ENCODE measurements around the gene SLC30A2.

The SLC30A2 gene

GRCh38 chr1:26003262-26003661 is 42.7 kb downstream of the SLC30A2 start:
- Histone ChIP-seq H3K9ac (ENCODE audit: low read length) (no peak overlapping the region), H3K27ac (ENCODE audit: low read depth, low read length) (no peak overlapping the region), H3K4me3 (ENCODE audit: low read depth in 1 of 2, low read length in 2 of 2) (no peak overlapping the region), H3K27me3 (ENCODE audit: control insufficient read depth in 1 of 2, insufficient read depth in 2 of 2, low read length in 2 of 2) (no peaks in the 10 kb centered on the region), H3K4me1 (ENCODE audit: insufficient read depth, low read length) (peaks cover 5% of the 10 kb centered on the region), H3K36me3 (ENCODE audit: insufficient read depth, low read length) (no peaks in the 10 kb centered on the region), H3K9me3 (ENCODE audit: low read length) (no peaks in the 10 kb centered on the region)

DNA sequence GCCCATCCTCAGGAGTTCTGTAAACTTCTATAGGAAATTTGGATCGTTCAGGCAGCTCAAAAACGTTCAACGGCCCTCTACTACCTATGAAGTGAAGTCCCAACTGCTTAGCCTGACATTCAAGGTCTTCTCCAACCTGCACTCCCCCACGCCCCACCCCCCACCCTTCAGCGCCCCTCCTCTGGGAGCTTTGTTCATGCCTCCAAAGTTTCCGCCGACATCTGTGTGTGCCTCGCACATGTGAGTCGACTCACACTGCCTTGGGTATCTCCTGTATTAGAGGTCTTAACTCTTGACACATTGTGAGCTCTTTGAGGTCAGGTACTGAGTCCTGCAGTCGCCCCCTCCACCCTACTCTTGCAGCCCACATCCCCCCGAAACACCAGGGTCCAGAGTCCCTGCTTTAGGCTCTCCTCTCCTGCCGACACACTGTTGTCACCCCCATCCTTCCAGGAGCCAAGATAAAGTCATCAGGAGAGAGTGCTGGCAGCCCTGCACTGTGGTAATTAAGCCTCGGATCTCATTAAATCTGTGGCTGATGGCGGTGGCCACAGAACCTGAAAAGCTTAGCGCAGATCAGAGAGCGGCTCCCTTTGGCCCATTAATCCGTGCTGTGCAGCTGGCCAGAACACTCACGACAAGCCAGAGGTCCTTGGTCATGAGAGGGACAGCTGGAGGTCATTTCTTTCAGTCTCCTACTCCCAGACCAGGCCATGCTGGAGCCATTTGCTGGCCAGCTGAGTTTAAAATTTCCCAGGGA is 46.7 kb downstream of the SLC30A2 start:
- no peaks in the 10 kb centered on the region for H3K36me3 ChIP-seq (ENCODE audit: insufficient read depth, low read length)
- H3K9ac ChIP-seq (ENCODE audit: low read length) = peak overlapping the region; percentile 54
- H3K27ac ChIP-seq (ENCODE audit: low read depth, low read length) = no peak overlapping the region
- H3K9me3 ChIP-seq (ENCODE audit: low read length) = no peaks in the 10 kb centered on the region
- peak overlapping the region in 1 of 2 donors; percentile 71 for H3K4me3 ChIP-seq (ENCODE audit: low read depth in 1 of 2, low read length in 2 of 2)
- no peaks in the 10 kb centered on the region for H3K27me3 ChIP-seq (ENCODE audit: control insufficient read depth in 1 of 2, insufficient read depth in 2 of 2, low read length in 2 of 2)
- H3K4me1 ChIP-seq (ENCODE audit: insufficient read depth, low read length) = peaks cover 15% of the 10 kb centered on the region

GRCh38 chr1:25997828-25998761 is 47.8 kb downstream of the SLC30A2 start, which contains the start of gene PAFAH2:
PAFAH2 (minus strand) TSS chr1:25998063; CDS start chr1:25990816, 7,247 bp downstream.
- H3K4me1 ChIP-seq (ENCODE audit: insufficient read depth, low read length) = peaks cover 15% of the 10 kb centered on the region
- no peaks in the 10 kb centered on the region for H3K9me3 ChIP-seq (ENCODE audit: low read length)
- no peaks in the 10 kb centered on the region for H3K27me3 ChIP-seq (ENCODE audit: control insufficient read depth in 1 of 2, insufficient read depth in 2 of 2, low read length in 2 of 2)
- peak within 1 kb of the TSS; percentile 72 for H3K27ac ChIP-seq (ENCODE audit: low read depth, low read length)
- peak within 1 kb of the TSS; percentile 40 to 80 for H3K4me3 ChIP-seq (ENCODE audit: low read depth in 1 of 2, low read length in 2 of 2)
- H3K36me3 ChIP-seq (ENCODE audit: insufficient read depth, low read length) = peaks cover 5% of the 10 kb centered on the region
- H3K9ac ChIP-seq (ENCODE audit: low read length) = peak within 1 kb of the TSS; percentile 62

GRCh38 chr1:25996966-25997827 is 48.7 kb downstream of the SLC30A2 start:
- Histone ChIP-seq H3K4me1 (ENCODE audit: insufficient read depth, low read length) (peaks cover 15% of the 10 kb centered on the region), H3K4me3 (ENCODE audit: low read depth in 1 of 2, low read length in 2 of 2) (peak overlapping the region; percentile 31 to 80)

DNA sequence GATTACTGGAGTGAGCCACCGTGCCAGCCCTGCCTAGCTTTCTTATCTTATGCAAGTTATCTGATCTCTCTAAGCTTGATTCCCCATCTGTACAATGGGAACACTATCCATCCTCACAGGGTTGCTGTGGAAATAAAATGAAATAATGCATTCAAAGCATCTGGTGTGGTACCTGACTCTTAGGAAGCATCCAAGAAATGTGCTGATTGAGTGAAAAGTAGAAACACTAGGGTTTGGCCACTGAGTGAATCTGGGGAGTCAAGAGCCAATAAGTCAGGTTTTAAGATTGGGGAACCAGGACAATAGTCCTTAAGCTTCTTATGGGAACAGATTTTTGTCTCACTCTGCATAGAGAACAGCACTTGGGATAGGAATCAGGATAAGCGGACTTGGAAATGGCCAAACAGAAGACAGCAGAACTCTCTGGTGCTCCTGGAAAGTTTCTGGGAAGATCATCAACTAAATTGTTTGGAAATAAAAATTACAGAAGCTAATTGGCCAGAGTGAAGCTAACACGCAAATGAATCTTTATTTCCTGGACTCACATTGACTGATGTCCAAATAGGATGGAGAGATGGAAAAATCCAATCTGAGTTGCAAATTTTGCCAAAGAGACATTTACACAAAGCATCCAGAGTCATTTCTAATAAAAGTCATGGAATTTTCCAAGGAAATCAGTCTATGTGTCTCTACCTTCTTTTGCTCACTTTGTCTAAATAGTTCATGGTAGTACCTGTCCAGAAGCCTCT is 51.3 kb downstream of the SLC30A2 start:
- Histone ChIP-seq H3K36me3 (ENCODE audit: insufficient read depth, low read length) (peaks cover 8% of the 10 kb centered on the region), H3K9ac (ENCODE audit: low read length) (no peak overlapping the region), H3K4me3 (ENCODE audit: low read depth in 1 of 2, low read length in 2 of 2) (no peak overlapping the region), H3K4me1 (ENCODE audit: insufficient read depth, low read length) (peaks cover 15% of the 10 kb centered on the region), H3K27me3 (ENCODE audit: control insufficient read depth in 1 of 2, insufficient read depth in 2 of 2, low read length in 2 of 2) (no peaks in the 10 kb centered on the region), H3K27ac (ENCODE audit: low read depth, low read length) (no peak overlapping the region), H3K9me3 (ENCODE audit: low read length) (no peaks in the 10 kb centered on the region)

More at GRCh38 chr1:25996966-25997827, 48.7 kb downstream of the SLC30A2 start:
- Histone ChIP-seq H3K9me3 (ENCODE audit: low read length) (no peaks in the 10 kb centered on the region), H3K27me3 (ENCODE audit: control insufficient read depth in 1 of 2, insufficient read depth in 2 of 2, low read length in 2 of 2) (no peaks in the 10 kb centered on the region), H3K27ac (ENCODE audit: low read depth, low read length) (peak overlapping the region; percentile 72), H3K36me3 (ENCODE audit: insufficient read depth, low read length) (peaks cover 5% of the 10 kb centered on the region), H3K9ac (ENCODE audit: low read length) (peak overlapping the region; percentile 62)

- Histone ChIP-seq H3K4me1 (ENCODE audit: insufficient read depth, low read length) (peaks cover 11% of the 10 kb centered on the region), H3K9ac (ENCODE audit: low read length) (no peak overlapping the region), H3K9me3 (ENCODE audit: low read length) (no peaks in the 10 kb centered on the region), H3K36me3 (ENCODE audit: insufficient read depth, low read length) (peaks cover 15% of the 10 kb centered on the region), H3K4me3 (ENCODE audit: low read depth in 1 of 2, low read length in 2 of 2) (no peak overlapping the region), H3K27ac (ENCODE audit: low read depth, low read length) (no peak overlapping the region), H3K27me3 (ENCODE audit: control insufficient read depth in 1 of 2, insufficient read depth in 2 of 2, low read length in 2 of 2) (no peaks in the 10 kb centered on the region)
Measured at GRCh38 chr1:25993197-25993951, 52.5 kb downstream of the SLC30A2 start.

- Histone ChIP-seq H3K36me3 (ENCODE audit: insufficient read depth, low read length) (peaks cover 15% of the 10 kb centered on the region), H3K9ac (ENCODE audit: low read length) (no peak overlapping the region), H3K4me3 (ENCODE audit: low read depth in 1 of 2, low read length in 2 of 2) (no peak overlapping the region), H3K4me1 (ENCODE audit: insufficient read depth, low read length) (peaks cover 9% of the 10 kb centered on the region), H3K27ac (ENCODE audit: low read depth, low read length) (no peak overlapping the region), H3K9me3 (ENCODE audit: low read length) (no peaks in the 10 kb centered on the region), H3K27me3 (ENCODE audit: control insufficient read depth in 1 of 2, insufficient read depth in 2 of 2, low read length in 2 of 2) (no peaks in the 10 kb centered on the region)
Measured at GRCh38 chr1:25992689-25993171, 53.2 kb downstream of the SLC30A2 start.

DNA sequence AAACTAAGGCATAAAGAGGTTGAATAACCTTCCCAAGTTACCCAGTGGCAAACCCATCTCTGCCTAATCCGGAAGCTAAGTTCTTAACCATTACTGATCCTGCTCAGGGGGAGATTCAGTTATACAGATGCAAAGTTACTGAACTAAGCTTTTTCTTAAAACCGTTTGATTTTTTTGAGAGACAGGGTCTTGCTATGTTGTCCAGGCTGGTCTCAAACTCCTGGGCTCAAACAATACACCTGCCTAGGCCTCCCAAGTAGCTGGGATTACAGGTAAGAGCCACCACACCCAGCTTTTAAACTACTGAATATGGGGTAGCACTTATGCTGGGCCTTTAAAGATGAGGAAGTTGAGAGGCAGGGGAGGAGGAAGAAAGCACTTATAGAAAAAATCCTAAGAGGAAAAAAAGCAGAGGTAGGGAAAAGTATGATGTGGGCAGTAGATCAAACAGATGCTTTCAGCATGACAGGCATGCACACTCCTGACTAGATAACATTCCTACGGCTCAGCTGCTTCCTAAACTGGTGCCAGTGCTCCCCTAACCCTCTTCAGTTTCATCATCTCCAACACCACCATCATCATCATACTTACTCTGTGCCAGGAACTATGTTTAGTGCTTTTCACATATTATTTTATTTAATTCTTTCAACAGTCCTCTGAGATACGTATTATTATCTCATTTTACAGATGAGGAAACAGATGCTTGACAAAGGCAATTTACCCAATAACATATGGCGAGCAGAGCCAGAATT is 53.8 kb downstream of the SLC30A2 start:
- Histone ChIP-seq H3K9ac (ENCODE audit: low read length) (no peak overlapping the region), H3K36me3 (ENCODE audit: insufficient read depth, low read length) (peaks cover 15% of the 10 kb centered on the region), H3K27me3 (ENCODE audit: control insufficient read depth in 1 of 2, insufficient read depth in 2 of 2, low read length in 2 of 2) (no peaks in the 10 kb centered on the region), H3K4me3 (ENCODE audit: low read depth in 1 of 2, low read length in 2 of 2) (no peak overlapping the region), H3K27ac (ENCODE audit: low read depth, low read length) (no peak overlapping the region), H3K4me1 (ENCODE audit: insufficient read depth, low read length) (peaks cover 6% of the 10 kb centered on the region), H3K9me3 (ENCODE audit: low read length) (no peaks in the 10 kb centered on the region)

DNA sequence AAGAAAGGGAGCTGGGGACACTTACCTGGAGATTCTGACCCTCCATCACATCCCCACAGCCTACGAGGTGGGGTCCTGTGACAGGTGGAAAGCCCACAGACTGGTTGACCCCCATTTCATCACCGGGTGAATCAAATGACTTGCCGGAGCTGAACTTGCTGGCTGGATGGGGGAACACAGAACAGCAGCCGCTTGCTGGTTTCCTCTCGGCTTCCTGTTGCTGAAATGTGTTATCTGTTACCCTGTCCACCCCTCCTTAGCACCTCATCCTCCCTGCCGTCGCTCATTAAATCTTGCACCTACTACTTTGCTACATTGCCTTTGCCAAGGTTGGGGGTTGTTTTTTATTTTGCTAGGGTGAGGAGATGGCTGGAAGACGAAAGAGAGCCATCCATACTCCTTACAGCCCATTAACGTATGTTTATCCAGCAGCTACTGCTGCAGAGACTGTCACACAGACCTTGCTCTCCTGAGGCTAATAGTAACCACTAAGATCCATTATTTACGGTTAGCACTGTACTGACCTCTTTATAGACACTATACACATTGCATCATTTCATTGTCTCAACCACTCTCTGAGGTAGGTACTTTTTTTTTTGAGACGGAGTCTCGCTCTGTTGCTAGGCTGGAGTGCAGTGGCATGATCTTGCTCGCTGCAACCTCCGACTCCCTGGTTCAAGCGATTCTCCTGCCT is 55.1 kb downstream of the SLC30A2 start:
- Histone ChIP-seq H3K4me1 (ENCODE audit: insufficient read depth, low read length) (no peaks in the 10 kb centered on the region), H3K4me3 (ENCODE audit: low read depth in 1 of 2, low read length in 2 of 2) (no peak overlapping the region), H3K9ac (ENCODE audit: low read length) (no peak overlapping the region), H3K27ac (ENCODE audit: low read depth, low read length) (no peak overlapping the region), H3K36me3 (ENCODE audit: insufficient read depth, low read length) (peaks cover 15% of the 10 kb centered on the region), H3K27me3 (ENCODE audit: control insufficient read depth in 1 of 2, insufficient read depth in 2 of 2, low read length in 2 of 2) (no peaks in the 10 kb centered on the region), H3K9me3 (ENCODE audit: low read length) (no peaks in the 10 kb centered on the region)
